Activated naive CD4-positive, alpha-beta T cell treated with Interleukin-2 at 50 U/mL for 16 hours (primary cell): ENCODE measurements around the gene NFKB2.

Source experiments
- DNase-seq: peaks from one replicate; pipeline ENCODE4 v3.0.0-alpha.2; 2020

Gene NFKB2

GRCh38 chr10:102395400-102396316 is at the start of gene NFKB2:
Gene NFKB2, plus strand, starts transcription at chr10:102395705. Its CDS starts 255 bp downstream, at chr10:102395960.
- DNase-seq: peak; percentile 92

- DNase-seq: no peak
These were observed 48.2 kb upstream of the NFKB2 start for GRCh38 chr10:102347236-102347828.

- peak; percentile 73 for DNase-seq
These were observed 43.3 kb upstream of the NFKB2 start for GRCh38 chr10:102352066-102352715.

GRCh38 chr10:102354451-102354850 is 41.1 kb upstream of the NFKB2 start:
- DNase-seq: no peak

- DNase-seq: no peak
These were observed 36.7 kb upstream of the NFKB2 start for GRCh38 chr10:102358712-102359382.

- no peak for DNase-seq
These were observed 28.1 kb upstream of the NFKB2 start for GRCh38 chr10:102367441-102367840.

- DNase-seq: no peak
These were observed 27.4 kb upstream of the NFKB2 start for GRCh38 chr10:102368077-102368476.

- no peak for DNase-seq
These were observed 24.2 kb upstream of the NFKB2 start for GRCh38 chr10:102371295-102371694.

GRCh38 chr10:102375250-102375649 is 20.3 kb upstream of the NFKB2 start:
- no peak for DNase-seq

GRCh38 chr10:102375867-102376266 is 19.6 kb upstream of the NFKB2 start:
- DNase-seq: no peak

GRCh38 chr10:102376901-102377300 is 18.6 kb upstream of the NFKB2 start:
- DNase-seq: no peak

- DNase-seq: no peak
These were observed 16.1 kb upstream of the NFKB2 start for GRCh38 chr10:102379383-102379782.

GRCh38 chr10:102381983-102382382 is 13.5 kb upstream of the NFKB2 start:
- DNase-seq: no peak

GRCh38 chr10:102382871-102383270 is 12.6 kb upstream of the NFKB2 start:
- DNase-seq: no peak

- DNase-seq: no peak
These were observed 11.5 kb upstream of the NFKB2 start for GRCh38 chr10:102384053-102384452.

- DNase-seq: no peak
These were observed 10.7 kb upstream of the NFKB2 start for GRCh38 chr10:102384606-102385429.

GRCh38 chr10:102389894-102390293 is 5.6 kb upstream of the NFKB2 start:
- DNase-seq: no peak

- DNase-seq: no peak
These were observed 3.2 kb upstream of the NFKB2 start for GRCh38 chr10:102392306-102392705.

- no peak for DNase-seq
These were observed 2.0 kb upstream of the NFKB2 start for GRCh38 chr10:102393411-102394078.

- peak; percentile 98 for DNase-seq
These were observed 1.3 kb upstream of the NFKB2 start for GRCh38 chr10:102394079-102394800.
